Measurements from ENCODE around the gene CYP4V2.

Gene CYP4V2

DNA sequence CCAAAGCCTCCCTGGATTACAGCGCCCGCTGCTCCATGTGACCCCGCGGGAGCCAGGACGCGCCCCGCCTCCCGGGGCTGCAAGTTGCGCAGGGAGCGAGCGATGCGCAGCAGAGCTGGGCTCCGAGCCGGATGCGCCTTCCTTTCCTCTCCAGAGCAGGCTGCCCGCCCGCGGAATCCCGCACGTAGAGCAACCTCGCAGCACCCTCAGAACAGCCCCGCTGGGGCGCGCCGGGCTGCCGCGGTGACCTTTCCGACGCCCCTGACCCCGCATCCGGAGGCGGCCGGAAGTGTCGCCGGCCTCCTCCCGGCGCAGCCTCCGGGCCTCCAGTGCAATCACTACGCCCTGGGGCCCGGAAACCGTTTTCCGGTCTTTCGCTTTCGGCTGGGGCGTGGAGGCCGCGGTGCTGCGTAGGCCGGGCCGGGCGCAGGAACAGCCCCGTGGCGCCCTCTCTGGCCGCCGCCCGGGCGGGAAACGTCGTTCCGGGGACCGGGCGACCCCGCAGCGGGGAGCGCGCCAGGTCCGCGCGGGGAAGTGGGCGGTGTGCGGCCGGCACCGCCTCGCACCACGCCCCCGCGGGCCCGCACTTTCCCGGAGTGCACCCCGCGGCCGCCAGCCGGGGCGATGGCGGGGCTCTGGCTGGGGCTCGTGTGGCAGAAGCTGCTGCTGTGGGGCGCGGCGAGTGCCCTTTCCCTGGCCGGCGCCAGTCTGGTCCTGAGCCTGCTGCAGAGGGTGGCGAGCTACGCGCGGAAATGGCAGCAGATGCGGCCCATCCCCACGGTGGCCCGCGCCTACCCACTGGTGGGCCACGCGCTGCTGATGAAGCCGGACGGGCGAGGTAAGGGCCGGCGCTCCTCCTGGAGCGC, at the start of gene CYP4V2:
TSS of gene CYP4V2 (plus strand) at position 368 of the 866 bp plus-strand sequence. CDS start at position 625, 257 bp downstream.
- DNase-seq: peak; percentile 92

DNA sequence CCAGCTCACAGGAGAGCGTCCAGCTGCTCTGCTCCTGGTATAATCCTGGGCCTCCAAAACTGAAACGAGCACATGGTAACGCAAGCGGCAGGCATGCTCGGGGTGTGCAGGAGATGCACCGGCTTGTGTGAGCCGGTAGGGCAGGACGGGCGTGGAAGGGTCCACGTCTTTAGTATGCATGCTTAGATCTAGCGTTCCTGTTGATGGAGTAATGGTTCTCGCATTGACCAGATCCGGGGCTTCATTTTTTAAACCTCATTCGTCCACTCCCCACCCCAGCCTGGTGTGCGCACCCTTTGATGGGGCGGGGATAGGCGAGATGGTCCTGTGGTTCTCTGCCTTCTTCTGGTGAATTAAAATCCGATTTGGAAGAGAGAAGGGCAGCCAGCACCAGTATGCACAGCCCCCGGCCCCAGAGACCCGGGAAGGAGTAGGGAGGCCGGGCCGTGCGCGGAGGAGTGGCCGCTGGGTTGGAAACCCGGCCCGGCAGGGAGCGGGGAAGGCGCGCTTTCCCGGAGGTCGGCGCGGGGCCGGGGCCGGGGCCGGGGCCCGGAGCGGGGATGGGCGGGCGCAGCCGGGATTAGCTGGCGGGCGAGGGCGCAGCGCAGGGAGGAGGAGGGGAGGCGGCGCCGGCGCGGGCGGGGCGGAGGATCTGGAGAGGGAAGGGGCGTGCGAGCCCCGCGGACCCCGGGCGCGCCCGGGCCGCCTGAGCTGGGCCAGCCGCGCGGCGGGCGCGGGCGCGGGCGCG, 47.0 kb upstream of the CYP4V2 start:
- no peak for DNase-seq

DNA sequence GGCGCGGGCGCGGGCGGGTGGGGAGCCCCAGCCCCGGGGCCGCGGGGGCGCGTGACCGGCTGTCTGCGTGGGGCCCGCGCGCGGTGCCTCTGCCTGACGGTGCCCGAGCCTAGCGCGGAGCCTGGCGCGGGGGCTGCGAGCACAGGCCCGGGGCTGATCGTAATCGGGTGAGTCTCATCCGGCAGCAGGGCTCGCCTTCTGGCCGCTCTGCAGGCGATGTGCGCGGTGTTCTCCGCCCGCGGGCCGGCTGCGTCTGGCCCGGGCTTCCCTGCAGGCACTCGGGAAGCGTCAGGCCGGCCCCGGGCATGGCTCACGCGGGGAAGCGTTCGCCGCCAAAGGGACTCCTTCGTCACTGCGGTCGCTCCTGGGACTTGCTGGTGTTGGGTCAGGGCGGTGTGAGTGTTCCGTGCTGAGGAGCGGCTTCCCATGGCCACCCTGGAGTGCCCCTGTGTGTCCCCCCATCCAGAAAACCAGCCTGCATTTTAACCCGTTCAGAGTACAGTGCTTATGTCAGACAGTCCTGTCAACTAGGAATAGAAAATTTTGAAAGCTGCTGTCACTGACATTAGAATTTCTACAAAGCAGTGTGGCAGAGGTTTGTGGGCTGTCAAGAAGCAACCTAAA, 46.3 kb upstream of the CYP4V2 start:
- DNase-seq: no peak

DNA sequence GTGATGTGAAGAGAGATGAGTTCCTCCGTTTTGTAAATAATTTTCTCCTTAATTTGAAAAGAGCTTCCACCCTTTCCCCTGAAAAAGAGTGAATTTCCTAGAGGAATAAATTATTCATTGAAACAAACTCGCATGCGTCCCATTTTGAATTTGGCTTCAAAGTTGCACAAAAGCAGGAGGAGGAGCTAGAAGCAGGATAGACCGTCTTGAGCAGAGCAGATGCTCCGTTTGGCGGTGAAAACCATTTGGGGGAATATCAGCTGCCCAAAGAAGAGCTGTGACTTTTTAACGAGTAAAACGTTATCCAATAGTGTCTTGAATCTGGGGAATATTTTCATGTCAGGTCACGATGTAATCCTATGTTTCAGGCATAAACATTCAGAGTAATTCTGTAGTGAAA, 44.9 kb upstream of the CYP4V2 start:
- DNase-seq: no peak

DNA sequence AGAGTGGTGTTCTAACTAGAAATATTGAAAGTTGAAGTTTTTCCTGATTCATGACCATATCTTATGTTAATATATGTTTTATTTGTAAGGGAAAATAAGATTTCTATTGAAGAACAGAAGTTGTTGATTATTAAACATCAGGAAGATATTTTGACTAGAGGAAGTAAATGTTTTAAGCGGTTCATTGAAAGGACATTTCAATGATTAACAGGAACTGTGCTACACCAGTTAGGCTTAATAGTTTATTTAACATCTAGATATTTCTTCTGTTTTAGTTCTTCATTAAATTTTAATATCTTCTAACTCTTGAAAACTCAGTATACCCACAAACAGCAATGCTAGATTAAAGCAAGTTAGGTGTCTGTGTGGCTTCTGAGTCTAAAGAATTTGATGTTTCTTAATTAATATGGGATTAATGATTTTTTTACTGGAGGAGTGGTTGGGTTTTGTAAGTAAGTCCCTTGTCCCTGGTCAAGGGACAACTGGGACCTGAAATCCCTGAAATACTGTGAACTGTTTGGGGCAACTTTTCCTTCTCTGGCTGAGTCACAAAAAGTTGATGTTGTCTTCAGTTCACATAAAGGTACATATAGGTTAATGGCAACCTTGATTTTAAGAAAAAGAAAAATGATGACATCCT, 42.9 kb upstream of the CYP4V2 start:
- DNase-seq: no peak

DNA sequence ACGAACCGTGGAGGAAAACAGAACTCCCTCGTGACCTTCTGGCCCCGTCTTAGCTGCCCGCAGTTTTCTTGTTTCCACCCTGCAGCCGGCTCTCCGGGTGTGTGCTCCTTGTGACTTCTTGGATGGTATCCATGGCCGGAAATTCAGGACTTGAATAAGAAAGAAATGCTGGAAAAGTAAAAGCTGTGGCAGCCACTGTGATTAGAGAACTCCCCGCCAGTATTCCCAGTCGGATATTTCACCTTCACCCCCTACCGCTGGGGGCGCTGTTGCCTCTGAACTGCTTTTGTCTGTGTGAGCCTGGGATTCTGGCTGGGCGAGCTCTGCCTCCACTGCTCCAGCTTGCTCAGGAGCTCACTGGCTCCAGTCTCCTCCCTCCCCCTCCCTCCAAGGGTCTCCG, 41.5 kb upstream of the CYP4V2 start:
- DNase-seq: no peak

DNA sequence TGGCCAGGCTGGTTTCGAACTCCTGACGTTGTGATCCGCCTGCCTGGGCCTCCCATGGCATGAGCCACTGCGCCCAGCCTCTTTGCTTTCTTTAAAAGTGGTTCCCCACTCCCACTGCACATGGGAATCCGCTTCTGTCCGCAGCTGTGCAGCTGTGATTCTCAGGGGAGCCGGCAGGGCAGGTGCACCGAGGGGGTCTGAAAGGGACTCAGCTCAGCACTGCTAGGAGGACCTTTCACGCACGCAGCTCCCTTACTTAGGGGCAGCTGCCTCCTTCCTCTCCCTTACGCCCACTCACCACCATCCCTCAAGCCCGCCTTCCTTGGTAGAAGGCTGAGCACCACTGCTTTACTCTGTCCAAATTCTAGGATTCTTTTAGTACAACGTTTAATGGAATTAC, 40.4 kb upstream of the CYP4V2 start:
- DNase-seq: no peak

DNA sequence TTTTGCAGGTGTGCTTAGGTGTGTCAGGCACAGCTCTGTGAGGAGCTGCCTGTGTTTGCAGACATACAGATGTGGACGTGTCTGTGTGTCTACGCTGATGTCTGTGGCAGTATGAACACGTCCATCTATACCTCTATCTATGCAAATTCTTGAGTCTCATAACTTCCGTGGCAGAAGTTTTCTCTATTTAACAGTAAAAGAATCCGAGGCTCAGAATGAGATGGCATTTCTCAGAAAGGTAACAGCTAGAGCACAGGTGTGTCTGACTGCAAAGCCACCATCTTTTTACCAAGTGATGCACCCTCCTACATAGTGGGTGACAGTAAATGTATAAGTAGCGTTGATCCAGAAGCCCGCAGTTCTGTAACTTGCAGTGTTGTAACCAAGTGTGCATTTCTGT, 39.9 kb upstream of the CYP4V2 start:
- no peak for DNase-seq

DNA sequence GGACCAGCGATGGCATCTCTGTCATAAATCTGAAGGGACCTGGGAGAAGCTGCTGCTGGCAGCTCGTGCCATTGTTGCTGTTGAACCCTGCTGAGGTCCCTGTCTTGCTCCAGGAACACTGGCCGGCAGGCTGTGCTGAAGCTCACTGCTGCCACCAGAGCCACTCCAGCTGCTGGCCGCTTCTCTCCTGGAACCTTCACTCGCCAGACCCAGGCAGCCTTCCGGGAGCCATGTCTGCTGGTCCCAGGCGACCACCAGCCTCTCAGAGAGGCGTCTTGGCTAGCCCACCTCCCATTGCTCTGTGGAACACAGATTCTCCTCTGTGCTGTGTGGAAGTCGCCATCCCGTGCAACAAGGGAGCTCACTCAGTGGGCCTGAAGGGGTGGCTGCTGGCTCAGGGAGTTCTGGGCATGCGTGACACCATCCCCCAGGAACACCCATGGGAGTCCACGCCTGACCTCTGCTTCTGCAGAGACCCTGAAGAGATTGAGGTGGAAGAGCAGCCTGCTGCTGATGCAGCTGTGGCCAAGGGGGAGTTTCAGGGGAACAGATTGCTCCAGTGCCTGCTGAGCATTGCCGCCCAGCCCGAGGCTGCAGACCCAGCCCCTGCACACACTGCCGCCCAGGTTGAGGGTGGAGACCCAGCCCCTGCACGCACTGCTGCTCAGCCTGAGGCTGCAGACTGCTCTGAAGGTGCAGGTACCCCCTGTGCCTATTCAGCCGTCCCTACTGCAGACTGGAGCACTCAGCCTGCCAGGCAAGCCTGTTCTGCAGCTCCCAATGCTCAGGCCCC, 33.1 kb upstream of the CYP4V2 start:
- DNase-seq: no peak

DNA sequence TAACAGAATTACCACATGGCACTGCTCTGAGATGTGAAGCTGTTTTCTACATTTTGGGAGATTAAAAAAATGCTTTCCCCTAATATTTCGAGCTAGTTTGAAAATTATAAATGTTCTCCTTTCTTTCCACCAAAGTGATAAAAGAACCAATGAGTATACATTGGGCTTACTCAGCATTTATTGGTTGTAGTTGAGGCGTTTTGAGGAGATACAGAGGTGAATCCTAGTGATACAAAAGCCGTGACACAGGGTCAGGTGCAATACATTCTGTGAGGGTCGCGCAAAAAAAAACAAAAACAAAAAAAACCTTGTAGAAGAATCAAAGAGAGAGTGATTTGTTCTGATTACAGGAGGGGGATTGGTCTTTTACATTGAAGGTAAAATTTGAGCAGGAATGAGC, 32.4 kb upstream of the CYP4V2 start:
- no peak for DNase-seq

DNA sequence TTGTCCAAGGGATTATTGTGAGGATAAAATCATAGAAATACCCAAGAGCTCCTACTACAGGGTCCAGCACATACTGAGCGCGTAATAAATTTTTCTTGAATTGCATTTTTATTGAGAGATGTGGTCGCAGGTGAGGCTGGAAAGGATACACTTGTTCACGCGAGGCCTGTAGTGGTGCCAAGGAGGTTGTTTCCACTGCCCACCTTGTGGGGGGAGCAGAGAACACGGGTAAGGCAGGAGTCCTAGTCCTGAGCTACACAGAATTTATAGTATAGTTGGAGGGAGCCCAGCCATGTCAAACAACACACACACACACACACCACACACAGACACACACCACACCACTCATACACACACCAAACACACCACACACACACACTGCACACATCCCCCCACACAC, 31.8 kb upstream of the CYP4V2 start:
- no peak for DNase-seq

DNA sequence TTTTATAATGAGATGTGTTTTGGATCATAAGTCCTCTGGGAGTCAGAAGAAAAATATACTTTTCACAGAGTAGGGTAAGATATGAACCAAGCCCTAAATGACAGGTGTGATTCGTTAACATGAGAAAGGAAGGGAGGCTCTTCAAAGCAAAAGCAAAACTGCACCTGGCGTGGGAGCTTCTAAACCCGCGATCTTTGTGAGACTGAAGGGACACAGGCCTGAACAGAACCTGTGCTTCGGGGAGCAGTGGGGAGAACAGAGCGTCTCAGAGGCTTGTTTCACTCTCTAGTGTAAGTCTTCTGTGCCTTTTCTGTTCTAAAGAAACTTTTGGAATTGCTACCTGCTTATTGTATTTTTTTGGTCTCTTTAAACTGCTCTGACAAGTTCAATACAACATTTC, 30.2 kb upstream of the CYP4V2 start:
- DNase-seq: peak; percentile 21

DNA sequence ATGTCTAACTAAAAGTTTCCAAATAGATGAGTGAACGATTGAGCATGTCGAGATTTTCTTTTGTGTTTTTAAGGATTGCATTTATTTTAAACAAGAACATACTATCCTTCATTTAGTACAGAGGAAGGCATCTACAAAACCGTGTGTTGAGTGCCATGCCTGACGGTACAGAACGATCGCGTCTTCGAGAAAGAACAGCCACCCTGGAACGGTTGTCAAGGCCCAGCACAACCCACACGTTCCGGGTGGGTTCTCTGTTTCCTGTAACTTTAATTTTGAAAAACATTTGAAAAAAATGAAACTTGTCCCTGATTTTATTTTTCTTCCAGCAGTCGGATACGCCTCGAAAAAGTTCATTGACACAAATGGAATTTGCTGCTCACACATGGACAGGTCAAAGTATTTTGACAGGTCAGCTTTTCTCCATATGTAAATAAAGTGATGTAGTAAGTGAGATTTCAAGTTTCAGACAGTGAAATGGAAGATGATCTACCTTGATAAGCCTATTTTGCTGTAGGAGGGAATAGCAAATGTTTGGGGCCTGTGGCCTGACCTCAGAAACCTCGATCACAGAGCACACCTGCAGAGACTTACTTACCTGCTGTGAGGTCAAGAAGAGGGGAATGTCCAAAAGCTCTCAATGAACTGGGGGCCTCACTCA, 24.4 kb upstream of the CYP4V2 start:
- DNase-seq: no peak

DNA sequence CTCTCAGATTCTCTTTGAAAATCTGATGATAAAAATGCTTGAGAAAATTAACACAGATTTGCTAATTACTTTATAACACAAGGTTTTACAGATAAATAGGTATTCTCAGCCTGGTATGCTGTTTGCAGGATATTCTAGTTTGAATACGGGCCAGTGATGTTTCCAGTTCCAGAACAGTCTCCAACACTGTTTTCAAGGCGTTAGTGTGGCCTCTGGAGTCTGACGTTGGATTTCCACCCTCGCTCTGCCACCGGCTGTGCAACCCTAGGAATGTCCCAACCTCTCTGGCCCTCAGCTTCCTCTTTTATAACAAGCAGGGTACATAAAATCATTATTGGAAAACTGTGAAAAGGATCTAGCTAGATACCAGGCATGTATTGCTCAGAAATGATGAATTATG, 23.8 kb upstream of the CYP4V2 start:
- DNase-seq: no peak

DNA sequence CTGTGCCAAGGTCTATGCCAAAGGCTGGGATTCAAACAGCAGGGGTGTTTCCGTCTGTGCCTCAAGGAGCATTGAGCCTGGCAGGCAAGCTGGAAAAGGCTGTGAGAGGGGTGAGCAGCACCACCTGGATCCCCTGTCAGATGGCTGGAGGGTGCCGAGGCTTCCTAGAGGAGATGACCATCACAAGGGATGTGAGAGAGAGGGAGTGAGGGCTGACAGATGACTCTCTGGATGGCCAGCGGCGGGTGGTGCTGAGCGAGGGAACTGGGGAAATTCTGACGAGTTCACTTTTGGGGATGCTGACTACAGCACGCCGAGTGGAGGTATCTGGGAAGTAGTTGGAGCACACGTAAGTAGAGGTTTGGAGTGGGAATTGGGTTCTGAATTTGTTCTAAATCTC, 22.6 kb upstream of the CYP4V2 start:
- no peak for DNase-seq

DNA sequence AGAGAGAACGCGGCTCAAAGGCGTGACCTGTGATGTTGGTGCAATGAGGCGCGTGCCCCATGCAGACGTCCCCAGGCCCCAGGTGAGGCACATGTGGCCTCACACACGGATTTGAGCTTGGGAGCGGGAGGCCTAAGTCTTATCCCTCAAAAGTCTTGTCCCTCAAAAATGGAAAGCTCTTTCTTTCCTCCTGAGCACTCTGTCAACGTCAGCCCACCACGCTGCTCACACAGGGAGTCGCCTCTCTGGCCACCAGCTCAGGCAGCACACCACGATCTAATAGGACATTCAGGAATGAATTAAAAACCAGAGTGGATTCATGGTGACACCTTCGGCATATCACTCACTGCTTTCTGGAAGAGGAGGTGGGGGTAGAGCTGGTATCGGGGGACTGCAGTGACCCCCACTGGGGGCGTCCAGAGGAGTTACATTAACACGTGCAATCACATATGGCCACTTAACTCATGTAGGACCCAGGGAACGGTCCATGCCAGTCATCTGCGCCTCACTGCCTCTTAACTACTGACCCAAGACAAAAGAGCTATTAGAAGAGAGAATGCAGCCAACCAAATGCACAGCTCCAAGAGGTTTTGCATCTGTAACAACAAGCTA, 21.9 kb upstream of the CYP4V2 start:
- no peak for DNase-seq

DNA sequence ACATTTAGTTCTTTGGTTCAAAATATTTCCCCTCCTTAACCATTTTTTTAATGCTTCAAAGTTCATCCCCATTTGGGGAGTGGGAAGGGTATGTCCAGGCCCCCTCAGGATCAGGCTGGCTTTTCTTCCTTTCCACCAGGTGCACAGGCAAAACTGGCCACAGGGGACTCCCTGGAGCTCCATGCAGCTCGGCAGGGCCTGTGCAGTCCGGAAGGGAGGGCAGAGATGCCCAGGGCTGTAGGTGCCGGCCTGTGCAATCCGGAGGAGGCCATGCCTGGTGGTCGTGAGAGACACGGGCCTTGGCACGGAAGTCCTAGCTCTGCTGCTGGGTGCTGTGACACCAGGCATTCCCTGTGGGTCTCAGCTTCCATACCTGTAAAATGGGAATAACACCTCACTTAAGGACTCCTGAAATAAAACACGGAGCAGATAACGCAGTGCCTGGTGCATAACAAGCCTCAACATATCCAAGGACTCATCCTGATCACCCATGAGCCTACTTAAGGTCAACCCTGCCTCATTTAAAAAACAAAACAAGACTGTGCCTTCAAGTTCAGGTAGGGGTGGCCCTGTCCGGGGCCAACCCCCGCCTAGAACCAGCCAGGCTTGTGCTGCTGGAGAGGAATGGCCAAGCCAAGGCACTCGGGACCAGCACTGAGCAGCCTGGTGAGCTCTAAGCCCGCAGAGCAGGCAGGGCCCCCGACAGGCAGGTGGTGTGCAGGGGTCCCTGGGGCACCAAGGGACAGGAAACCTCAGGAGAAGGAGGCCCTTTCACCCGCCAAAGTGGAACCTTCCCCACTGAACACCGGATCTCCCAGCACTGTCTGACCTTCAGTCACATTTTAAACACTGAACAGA, 21.2 kb upstream of the CYP4V2 start:
- DNase-seq: no peak

DNA sequence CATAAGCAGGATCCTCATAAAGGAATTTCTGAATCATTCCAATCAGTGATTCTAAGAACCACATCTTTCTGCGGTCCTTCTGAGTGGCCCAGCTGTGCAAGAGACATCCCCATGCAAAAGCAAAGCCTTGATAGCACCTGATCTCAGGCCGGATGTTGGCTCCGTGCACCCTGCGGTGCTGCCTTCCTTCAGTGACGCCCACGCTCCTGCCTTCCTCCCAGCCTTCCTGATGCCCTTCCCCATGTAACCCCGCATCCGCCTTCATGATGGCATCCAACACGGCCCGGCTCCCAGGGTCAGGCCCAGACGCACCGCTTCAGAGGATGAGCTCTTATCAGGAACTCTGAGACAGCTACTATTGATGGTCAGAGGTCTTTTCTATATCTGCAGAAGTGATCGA, 20.4 kb upstream of the CYP4V2 start:
- DNase-seq: no peak

DNA sequence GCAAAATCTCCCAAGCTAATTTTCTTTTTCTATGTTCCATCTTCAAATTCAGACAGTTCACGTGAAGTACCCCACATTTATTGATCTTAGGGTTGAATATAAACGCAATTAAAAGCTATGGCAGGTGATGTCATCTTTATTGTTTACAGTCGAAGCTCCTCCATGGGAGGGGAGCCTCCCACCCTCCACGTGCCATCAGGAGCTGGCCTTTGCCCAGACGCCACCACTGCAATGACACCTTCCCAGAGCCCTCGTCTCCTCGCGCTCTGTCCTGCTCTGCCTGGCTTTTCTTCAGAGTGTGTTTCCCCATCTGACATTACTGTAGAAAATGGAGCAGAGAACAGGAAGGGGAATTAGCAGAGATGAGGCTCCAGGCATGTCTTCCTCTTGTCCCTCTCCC, 18.8 kb upstream of the CYP4V2 start:
- no peak for DNase-seq

DNA sequence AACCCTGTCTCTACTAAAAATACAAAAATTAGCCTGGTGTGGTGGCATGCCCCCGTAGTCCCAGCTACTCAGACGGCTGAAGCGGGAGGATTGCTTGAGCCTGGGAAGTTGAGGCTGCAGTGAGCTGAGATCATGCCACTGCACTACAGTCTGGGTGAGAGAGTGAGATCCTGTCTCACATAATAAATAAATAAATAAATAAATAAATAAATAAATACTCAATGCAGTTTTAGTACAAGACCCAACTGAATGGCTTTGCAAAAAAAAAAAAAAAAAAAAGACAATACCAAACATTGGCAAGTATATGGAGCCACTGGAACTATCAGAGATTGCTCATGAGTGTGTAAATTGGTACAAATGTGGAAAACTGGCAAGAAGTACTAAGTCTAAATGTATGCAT, 3.3 kb upstream of the CYP4V2 start:
- no peak for DNase-seq

DNA sequence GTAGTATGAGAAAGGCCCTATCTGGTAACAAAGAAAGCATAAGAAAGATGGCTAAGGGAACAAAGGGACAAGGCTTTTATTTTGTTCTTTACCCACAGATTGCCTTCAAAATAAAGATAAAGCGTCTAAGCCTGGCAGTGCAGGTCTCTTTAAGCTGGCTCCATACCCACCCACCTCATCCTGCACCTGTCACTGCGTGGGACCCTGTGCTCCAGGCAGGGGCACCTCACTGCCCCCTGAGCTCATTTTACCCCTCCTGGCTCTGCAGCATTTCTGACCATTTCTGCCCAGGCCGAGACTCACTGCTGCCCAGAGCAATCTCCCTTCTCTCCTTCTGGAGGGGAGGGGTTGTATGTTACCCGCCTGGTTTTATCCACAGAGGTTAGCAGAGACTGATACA, 1.7 kb upstream of the CYP4V2 start:
- no peak for DNase-seq
